IMR-90 (cell line): ENCODE results near the gene TMEM245.

Source experiments
- RAD21 ChIP-seq: IDR thresholded peaks from 2 replicates; pipeline ENCODE4 v1.6.1; 2012; ENCODE audit warnings: low read length, improper control_type of control experiment
- TF ChIP-seq, protein P1 (sequence below): conservative IDR thresholded peaks from 2 replicates; pipeline ENCODE4 v1.5.1; 2012; ENCODE audit warnings: mild to moderate bottlenecking, low read depth, low read length, improper control_type of control experiment

DNA sequence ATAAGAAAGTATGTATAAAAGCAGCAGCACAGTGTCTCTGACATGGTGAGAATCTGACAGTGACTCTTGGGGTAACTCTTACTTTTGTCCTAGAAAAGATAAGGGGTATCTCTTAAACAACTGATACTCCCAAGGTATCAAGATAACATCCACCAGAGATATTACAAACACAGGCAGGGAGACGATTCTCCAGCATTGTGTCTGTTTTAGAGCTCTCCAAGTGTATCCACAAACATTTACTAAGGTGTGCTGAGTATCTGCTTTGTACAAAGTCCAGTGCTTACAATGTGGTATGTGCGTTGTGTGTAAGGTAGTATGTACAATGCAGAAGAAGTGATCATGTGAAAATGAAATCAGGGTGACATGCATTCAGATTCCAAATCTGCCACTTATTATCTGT lies 4.4 kb upstream of the TMEM245 start:
- no peak for TF ChIP-seq RAD21
- TF ChIP-seq, protein P1, sequence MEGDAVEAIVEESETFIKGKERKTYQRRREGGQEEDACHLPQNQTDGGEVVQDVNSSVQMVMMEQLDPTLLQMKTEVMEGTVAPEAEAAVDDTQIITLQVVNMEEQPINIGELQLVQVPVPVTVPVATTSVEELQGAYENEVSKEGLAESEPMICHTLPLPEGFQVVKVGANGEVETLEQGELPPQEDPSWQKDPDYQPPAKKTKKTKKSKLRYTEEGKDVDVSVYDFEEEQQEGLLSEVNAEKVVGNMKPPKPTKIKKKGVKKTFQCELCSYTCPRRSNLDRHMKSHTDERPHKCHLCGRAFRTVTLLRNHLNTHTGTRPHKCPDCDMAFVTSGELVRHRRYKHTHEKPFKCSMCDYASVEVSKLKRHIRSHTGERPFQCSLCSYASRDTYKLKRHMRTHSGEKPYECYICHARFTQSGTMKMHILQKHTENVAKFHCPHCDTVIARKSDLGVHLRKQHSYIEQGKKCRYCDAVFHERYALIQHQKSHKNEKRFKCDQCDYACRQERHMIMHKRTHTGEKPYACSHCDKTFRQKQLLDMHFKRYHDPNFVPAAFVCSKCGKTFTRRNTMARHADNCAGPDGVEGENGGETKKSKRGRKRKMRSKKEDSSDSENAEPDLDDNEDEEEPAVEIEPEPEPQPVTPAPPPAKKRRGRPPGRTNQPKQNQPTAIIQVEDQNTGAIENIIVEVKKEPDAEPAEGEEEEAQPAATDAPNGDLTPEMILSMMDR = no peak
